Breast epithelium (tissue), 4 donors: ENCODE measurements around the gene STARD9. TPM values are rescaled to one million over a fixed set of nuclear protein-coding genes. Genes with fewer than 3 reads are reported as not detected.

Experiments used
- DNase-seq, 2 donors: peaks; one replicate each; pipeline ENCODE4 v3.0.0-alpha.2; 2019; ENCODE audit warnings: low spot score in 2 of 2
- H3K27ac ChIP-seq, 2 donors: fragments of 200-600 bp; sonication (generic) in 1 of 2; one replicate each; pipeline ENCODE4 v1.5.1; 2016 to 2019; ENCODE audit warnings: mild to moderate bottlenecking in 1 of 2
- H3K27me3 ChIP-seq, 2 donors: fragments of 200-600 bp; sonication (generic) in 1 of 2; one replicate each; pipeline versions ENCODE4 v1.5.1 to v1.6.0; 2017 to 2019; ENCODE audit warnings: control low read depth in 1 of 2, mild to moderate bottlenecking in 1 of 2
- H3K36me3 ChIP-seq: fragments of 200-600 bp; one replicate; pipeline ENCODE4 v1.5.1; 2019
- H3K4me1 ChIP-seq, 2 donors: fragments of 200-600 bp; sonication (generic); one replicate each; pipeline ENCODE4 v1.5.1; 2016 to 2019; ENCODE audit warnings: control low read depth in 1 of 2
- H3K4me3 ChIP-seq, 3 donors: fragments of 200-600 bp; sonication (generic); 1 replicate in 2 of 3; 2 replicates in 1 of 3; pipeline ENCODE4 v1.5.1; 2016 to 2019; ENCODE audit warnings: mild to moderate bottlenecking in 3 of 3, moderate library complexity in 2 of 3
- H3K9me3 ChIP-seq, 2 donors: fragments of 200-600 bp; sonication (generic) in 1 of 2; one replicate each; pipeline ENCODE4 v1.5.1; 2016 to 2019; ENCODE audit warnings: control low read depth in 1 of 2
- POLR2A ChIP-seq: fragments of 450-650 bp; IDR thresholded peaks from one replicate; pipeline ENCODE4 v1.6.1; 2016; ENCODE audit warnings: antibody characterized with exemption, mild to moderate bottlenecking, moderate library complexity
- POLR2AphosphoS5 ChIP-seq, 3 donors: sonication (generic); formaldehyde crosslinking; IDR thresholded peaks; one replicate each; pipeline ENCODE4 v1.6.1; 2017; ENCODE audit warnings: antibody characterized with exemption in 3 of 3
- intact Hi-C: fragments of 100-400 bp; cut with DNase I; formaldehyde crosslinking; loops from one replicate; pipeline ENCODE4 v1.15.1; 2023; ENCODE audit warnings: low total_unique reads
- total RNA-seq, 3 donors: library from RNA; depleted of rRNA; stranded (reverse); fragments of >200 nt; gene quantifications; one replicate each; pipeline ENCODE4 v1.1.0, GENCODE V29; 2016
- TF ChIP-seq, protein P1 (sequence below), 3 donors: fragments of 450-650 bp; IDR thresholded peaks; one replicate each; pipeline ENCODE4 v1.5.1; 2016 to 2017; ENCODE audit warnings: antibody characterized with exemption in 3 of 3, mild to moderate bottlenecking in 3 of 3, moderate library complexity in 3 of 3

Gene STARD9
- total RNA-seq, 3 donors from 2014 or later, result 18.6 to 27.9 (median 27.5) TPM

DNA sequence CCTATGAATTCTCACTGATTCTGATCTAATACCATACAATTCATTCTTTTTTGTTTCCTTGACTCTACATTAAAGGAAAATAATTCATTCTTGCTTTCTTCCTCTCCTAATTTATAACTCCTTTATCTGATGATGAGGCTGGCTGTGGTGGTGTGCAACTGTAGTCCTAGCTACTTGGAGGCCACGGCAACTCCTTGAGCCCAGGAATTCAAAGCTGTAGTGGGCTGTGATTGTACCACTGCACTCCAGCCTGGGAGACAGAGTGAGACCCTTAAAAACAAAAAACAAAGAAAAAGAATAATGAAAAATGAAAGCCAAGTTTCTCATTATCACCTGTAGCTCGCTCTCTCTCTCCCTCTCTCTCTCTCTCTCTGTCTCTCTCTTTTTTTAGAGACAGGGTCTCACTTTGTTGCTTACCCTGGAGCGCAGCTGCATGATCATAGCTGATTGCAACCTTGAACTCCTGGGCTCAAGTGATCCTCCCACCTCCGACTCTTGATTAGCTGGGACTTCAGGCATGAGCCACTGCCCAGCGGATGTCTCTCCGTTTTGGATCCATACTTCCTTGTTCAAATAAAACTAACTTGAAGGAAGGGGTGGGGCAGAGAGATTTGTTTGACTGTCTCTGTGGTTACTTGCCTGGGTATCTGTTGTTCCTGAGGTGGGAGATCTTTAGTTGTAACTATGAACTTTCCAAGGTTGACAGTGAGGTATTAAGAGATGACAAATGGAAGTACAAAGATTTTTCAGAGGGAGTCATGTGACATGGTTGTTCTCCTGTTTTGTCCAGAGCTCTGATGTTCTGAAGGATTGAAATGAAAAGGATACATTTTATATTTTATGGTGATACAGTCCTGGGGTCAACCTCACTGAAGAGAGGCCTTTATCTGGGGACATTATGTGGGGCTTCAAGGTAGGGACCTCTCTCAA lies 46.9 kb downstream of the STARD9 start:
- H3K27ac ChIP-seq, result no peak overlapping the region

DNA sequence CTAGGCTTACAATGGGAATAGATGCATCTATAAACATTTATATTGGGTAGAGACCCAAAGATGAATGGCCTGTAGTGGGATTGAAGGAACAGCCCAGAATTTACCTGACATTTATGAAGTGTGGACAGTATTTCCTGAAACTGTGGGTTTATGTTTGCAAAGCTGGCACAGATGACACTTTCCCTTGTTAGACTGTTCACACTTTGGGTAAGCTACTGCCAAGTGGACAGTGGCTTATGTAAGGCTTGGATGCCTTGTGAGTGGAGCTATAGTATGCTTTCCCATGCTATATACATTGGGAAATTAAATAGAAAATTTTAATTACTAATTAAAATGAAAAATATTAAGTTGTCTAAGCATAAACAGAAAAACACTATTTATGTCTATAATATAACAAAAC lies 48.5 kb downstream of the STARD9 start:
- Histone ChIP-seq H3K27ac (no peak overlapping the region), H3K36me3 (no peaks in the 10 kb centered on the region), H3K4me3 (no peak overlapping the region), H3K4me1 (no peaks in the 10 kb centered on the region), H3K27me3 (no peaks in the 10 kb centered on the region), H3K9me3 (no peaks in the 10 kb centered on the region)
- TF ChIP-seq POLR2AphosphoS5 (IDR thresholded peaks at IDR 0.05) (no peak), POLR2A (no peak)
- TF ChIP-seq, protein P1, sequence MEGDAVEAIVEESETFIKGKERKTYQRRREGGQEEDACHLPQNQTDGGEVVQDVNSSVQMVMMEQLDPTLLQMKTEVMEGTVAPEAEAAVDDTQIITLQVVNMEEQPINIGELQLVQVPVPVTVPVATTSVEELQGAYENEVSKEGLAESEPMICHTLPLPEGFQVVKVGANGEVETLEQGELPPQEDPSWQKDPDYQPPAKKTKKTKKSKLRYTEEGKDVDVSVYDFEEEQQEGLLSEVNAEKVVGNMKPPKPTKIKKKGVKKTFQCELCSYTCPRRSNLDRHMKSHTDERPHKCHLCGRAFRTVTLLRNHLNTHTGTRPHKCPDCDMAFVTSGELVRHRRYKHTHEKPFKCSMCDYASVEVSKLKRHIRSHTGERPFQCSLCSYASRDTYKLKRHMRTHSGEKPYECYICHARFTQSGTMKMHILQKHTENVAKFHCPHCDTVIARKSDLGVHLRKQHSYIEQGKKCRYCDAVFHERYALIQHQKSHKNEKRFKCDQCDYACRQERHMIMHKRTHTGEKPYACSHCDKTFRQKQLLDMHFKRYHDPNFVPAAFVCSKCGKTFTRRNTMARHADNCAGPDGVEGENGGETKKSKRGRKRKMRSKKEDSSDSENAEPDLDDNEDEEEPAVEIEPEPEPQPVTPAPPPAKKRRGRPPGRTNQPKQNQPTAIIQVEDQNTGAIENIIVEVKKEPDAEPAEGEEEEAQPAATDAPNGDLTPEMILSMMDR (IDR thresholded peaks at IDR 0.05), result no peak
- intact Hi-C loops, result no loop called here
- no peak for DNase-seq

More for the DNA sequence above, 46.9 kb downstream of the STARD9 start:
- H3K4me1 ChIP-seq, result no peaks in the 10 kb centered on the region
- TF ChIP-seq POLR2A, result no peak
- H3K36me3 ChIP-seq, result no peaks in the 10 kb centered on the region
- H3K27me3 ChIP-seq, result no peaks in the 10 kb centered on the region
- no peak overlapping the region for H3K4me3 ChIP-seq
- DNase-seq, result no peak
- no peaks in the 10 kb centered on the region for H3K9me3 ChIP-seq
- intact Hi-C loops, result no loop called here

DNA sequence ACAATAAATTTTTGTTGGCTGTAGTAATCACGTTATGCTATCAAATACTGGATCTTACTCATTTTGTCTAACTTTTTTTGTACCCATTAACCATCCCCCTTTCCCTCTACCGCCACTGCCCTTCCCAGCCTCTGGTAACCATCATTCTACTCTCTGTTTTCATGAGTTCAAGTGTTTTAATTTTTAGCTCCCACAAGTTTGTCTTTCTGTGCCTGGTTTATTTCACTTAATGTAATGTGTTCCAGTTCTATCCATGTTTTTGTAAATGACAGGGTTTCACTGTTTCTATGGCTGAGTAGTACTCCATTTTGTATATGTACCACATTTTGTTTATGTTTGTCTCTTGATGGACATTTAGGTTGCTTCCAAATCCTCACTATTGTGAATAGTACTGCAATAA lies 52.1 kb downstream of the STARD9 start:
- intact Hi-C loops, result no loop called here
- Histone ChIP-seq H3K36me3 (no peaks in the 10 kb centered on the region), H3K4me3 (no peak overlapping the region), H3K27ac (no peak overlapping the region), H3K9me3 (no peaks in the 10 kb centered on the region), H3K4me1 (no peaks in the 10 kb centered on the region), H3K27me3 (no peaks in the 10 kb centered on the region)
- TF ChIP-seq POLR2AphosphoS5 (IDR thresholded peaks at IDR 0.05) (no peak), POLR2A (no peak)
- TF ChIP-seq, protein P1 (IDR thresholded peaks at IDR 0.05), result no peak
- no peak for DNase-seq

DNA sequence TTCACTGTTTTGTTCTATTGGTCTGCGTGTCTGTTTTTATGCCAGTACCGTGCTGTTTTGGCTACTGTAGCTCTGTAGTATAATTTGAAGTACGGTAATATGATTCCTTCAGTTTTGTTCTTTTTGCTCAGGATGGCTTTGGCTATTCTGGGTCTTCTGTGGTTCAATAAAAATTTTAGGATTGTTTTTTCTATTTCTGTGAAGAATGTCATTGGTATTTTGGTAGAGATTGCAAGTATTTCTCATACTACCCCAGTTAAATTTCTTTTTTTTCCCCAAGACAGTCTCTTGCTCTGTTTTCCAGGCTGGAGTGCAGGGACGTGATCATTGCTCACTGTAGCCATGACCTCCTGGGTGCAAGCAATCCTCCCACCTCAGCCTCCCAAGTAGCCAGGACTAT lies 53.4 kb downstream of the STARD9 start:
- TF ChIP-seq POLR2AphosphoS5 (IDR thresholded peaks at IDR 0.05) (no peak), POLR2A (no peak)
- TF ChIP-seq, protein P1 (IDR thresholded peaks at IDR 0.05), result no peak
- Histone ChIP-seq H3K4me1 (no peaks in the 10 kb centered on the region), H3K4me3 (no peak overlapping the region), H3K36me3 (no peaks in the 10 kb centered on the region), H3K27ac (no peak overlapping the region), H3K27me3 (no peaks in the 10 kb centered on the region), H3K9me3 (no peaks in the 10 kb centered on the region)
- DNase-seq, result no peak
- intact Hi-C loops, result no loop called here

DNA sequence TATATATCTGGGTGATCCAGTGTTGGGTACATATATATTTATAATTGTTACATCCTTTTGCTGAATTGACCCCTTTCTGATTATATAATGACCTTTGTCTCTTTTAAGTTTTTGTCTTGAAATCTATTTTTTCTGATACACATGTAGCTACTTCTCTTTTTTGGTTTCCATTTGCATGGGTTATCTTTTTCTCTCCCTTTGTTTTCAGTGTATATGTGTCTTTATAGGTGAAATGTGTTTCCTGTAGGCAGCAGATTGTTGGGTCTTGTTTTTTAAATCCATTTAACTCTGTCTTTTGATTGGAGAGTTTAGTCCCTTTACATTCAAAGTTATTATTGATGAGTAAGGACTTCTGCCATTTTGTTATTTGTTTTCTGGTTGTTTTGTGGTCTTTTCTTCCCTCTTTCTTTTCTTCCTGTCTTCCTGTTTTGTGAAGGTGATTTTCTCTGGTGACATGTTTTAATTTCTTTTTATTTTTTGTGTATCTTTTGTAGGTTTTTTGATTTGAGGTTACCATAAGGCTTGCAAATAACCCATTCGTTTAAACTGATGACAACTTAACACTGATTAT lies 56.8 kb downstream of the STARD9 start:
- no peak for DNase-seq
- H3K9me3 ChIP-seq, result no peaks in the 10 kb centered on the region
- no peaks in the 10 kb centered on the region for H3K36me3 ChIP-seq
- no peak overlapping the region for H3K27ac ChIP-seq
- no peak for TF ChIP-seq POLR2AphosphoS5 (IDR thresholded peaks at IDR 0.05)
- TF ChIP-seq, protein P1 (IDR thresholded peaks at IDR 0.05), result no peak
- TF ChIP-seq POLR2A, result no peak
- H3K4me3 ChIP-seq, result no peak overlapping the region
- H3K4me1 ChIP-seq, result no peaks in the 10 kb centered on the region
- intact Hi-C loops, result no loop called here
- no peaks in the 10 kb centered on the region for H3K27me3 ChIP-seq
